HG03342 (cell line): ENCODE results near the gene GPR158.

Source experiments
- ATAC-seq: cut with Tn5 transposase; IDR thresholded peaks from one replicate; pipeline ENCODE4 v1.9.1; 2021; ENCODE audit warnings: mild to moderate bottlenecking, moderate library complexity; ENCODE audit not compliant: unreplicated experiment

The GPR158 gene

GRCh38 chr10:25191162-25191895, 16.5 kb downstream of the GPR158 start:
- ATAC-seq: no peak

- no peak for ATAC-seq
These were observed 23.4 kb downstream of the GPR158 start for GRCh38 chr10:25198151-25198550.

- ATAC-seq: no peak
These were observed 32.1 kb downstream of the GPR158 start for GRCh38 chr10:25206693-25207414.

- ATAC-seq: no peak
These were observed 34.8 kb downstream of the GPR158 start for GRCh38 chr10:25209618-25210017.

- no peak for ATAC-seq
These were observed 35.5 kb downstream of the GPR158 start for GRCh38 chr10:25210265-25210664.

GRCh38 chr10:25220156-25220555, 45.4 kb downstream of the GPR158 start:
- no peak for ATAC-seq

- ATAC-seq: no peak
These were observed 47.4 kb downstream of the GPR158 start for GRCh38 chr10:25222085-25222660.

GRCh38 chr10:25226775-25227682, 52.2 kb downstream of the GPR158 start:
- peak; percentile 58 for ATAC-seq

- no peak for ATAC-seq
These were observed 57.0 kb downstream of the GPR158 start for GRCh38 chr10:25231751-25232150.

- no peak for ATAC-seq
These were observed 57.4 kb downstream of the GPR158 start for GRCh38 chr10:25232204-25232603.

GRCh38 chr10:25245165-25245564, 70.4 kb downstream of the GPR158 start:
- no peak for ATAC-seq

GRCh38 chr10:25257646-25258045, 82.8 kb downstream of the GPR158 start:
- no peak for ATAC-seq

- ATAC-seq: no peak
These were observed 86.3 kb downstream of the GPR158 start for GRCh38 chr10:25261110-25261509.

- ATAC-seq: no peak
These were observed 86.8 kb downstream of the GPR158 start for GRCh38 chr10:25261558-25261957.

- no peak for ATAC-seq
These were observed 89.1 kb downstream of the GPR158 start for GRCh38 chr10:25263931-25264330.

- ATAC-seq: no peak
These were observed 103.4 kb downstream of the GPR158 start for GRCh38 chr10:25278180-25278579.

GRCh38 chr10:25280076-25280475, 105.3 kb downstream of the GPR158 start:
- ATAC-seq: no peak

- ATAC-seq: no peak
These were observed 105.8 kb downstream of the GPR158 start for GRCh38 chr10:25280573-25280972.

GRCh38 chr10:25285809-25286208, 111.0 kb downstream of the GPR158 start:
- ATAC-seq: no peak

GRCh38 chr10:25288181-25288580, 113.4 kb downstream of the GPR158 start:
- no peak for ATAC-seq
